Measurements from ENCODE around the gene NUP155. TPM values are rescaled to one million over a fixed set of nuclear protein-coding genes. Genes with fewer than 3 reads are reported as not detected.
"Not testable (repeated sequence)": the region's sequence is repeated elsewhere in the genome, so short reads cannot be mapped to it uniquely, and the experiment has no call there.

Gene NUP155
- total RNA-seq, result 66.8 and 69.8 TPM in 2 replicates

DNA sequence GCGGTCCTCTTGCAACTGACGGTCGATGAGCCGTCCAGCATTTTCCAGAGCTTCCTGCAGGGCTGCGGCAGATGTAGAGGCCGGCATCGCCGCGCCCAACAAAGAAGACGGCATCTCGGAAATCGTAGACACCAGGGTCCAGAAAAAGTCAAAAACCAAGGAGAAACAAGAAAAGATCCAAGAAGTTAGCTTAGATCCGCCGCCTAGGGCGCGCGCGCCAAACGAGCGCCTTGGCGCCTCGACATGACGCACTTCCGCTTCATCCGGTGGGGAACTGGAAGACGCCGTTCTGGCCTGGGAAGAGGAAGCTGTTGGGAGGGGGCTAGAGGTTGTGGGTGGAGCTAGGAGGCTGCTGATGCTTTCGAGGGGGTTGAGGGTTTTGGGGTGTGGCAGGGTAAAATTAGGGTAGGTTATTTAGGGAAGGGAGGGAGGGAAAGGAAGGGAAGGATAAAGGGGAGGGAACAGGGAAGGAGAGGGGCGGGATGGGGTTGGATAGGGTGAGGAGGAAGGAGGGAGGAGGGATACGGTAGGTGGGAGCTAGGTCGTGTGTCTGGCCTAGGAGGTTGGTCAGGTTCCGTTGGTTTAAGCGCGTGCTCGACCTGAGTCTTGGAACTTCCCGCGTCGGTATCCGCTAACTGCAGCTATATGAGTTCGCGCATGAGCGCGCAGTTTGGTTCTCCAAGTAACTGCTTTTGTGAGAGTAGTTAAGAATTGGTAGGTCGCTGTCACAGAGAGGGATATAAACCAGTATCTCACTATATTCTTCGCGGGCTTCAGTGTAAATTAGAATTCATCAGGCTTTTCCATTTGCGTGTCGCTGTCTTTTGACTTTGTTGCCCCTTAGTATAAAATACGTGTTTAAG is at the start of gene NUP155:
Gene NUP155, minus strand, starts transcription at position 243 of the 863 bp plus-strand sequence. Its CDS starts 129 bp downstream, at position 114.
- peak; percentile 86 for DNase-seq (ENCODE audit: low spot score)
- Mint-ChIP-seq H3K27ac (peak within 1 kb of the TSS; percentile 92), H3K4me1 (ENCODE audit: low read depth) (peaks cover 22% of the 10 kb centered on the region), H3K27me3 (ENCODE audit: low read depth) (no peaks in the 10 kb centered on the region), H3K9me3 (no peaks in the 10 kb centered on the region), H3K36me3 (ENCODE audit: low read depth) (peaks cover 26% of the 10 kb centered on the region), H3K4me3 (ENCODE audit: low read depth) (peak within 1 kb of the TSS; percentile 93)
- intact Hi-C loops (cut with micrococcal nuclease), result loop anchor here (1.0 to 5.0 kb wide), 5 partner anchors 8 to 494 kb away; partner anchors contain the start of genes CPLANE1, NIPBL and WDR70

DNA sequence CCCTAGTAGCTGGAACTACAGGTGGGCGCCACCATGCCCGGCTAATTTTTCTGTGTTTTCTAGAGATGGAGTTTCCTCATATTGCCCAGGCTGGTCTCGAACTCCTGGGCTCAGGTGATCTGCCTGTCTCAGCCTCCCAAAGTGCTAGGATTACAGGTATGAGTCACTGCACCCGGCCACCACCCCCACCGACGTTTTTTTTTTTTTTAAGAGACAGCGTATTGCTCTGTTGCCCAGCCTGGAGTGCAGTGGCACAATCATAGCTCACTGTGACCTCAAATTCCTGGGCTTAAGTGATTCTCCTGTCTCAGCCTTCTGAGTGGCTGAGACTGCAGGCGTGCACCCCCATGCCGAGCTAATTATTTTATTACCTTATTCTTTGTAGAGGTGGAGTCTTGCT is 46.4 kb upstream of the NUP155 start:
- Mint-ChIP-seq H3K4me1 (ENCODE audit: low read depth) (peaks cover 5% of the 10 kb centered on the region), H3K36me3 (ENCODE audit: low read depth) (peaks cover 20% of the 10 kb centered on the region), H3K27me3 (ENCODE audit: low read depth) (no peaks in the 10 kb centered on the region), H3K27ac (no peak overlapping the region), H3K4me3 (ENCODE audit: low read depth) (no peak overlapping the region), H3K9me3 (no peaks in the 10 kb centered on the region)
- intact Hi-C loops (cut with micrococcal nuclease), result loop anchor here (10.0 kb wide), 1 partner anchor 417 kb away; no protein-coding TSS in a partner anchor
- DNase-seq (ENCODE audit: low spot score), result no peak

DNA sequence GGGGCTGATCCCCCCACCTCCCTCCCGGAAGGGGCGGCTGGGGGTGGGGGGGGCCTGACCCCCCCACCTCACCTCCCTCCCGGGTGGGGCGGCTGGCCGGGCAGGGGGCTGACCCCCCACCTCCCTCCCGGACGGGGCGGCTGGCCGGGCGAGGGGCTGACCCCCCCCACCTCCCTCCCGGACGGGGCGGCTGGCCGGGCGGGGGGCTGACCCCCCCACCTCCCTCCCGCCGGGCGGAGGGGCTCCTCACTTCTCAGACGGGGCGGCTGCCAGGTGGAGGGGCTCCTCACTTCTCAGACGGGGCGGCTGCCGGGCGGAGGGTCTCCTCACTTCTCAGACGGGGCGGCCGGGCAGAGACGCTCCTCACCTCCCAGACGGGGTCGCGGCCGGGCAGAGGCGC is 44.5 kb upstream of the NUP155 start:
- not testable (repeated sequence) for H3K4me1 Mint-ChIP-seq (ENCODE audit: low read depth); H3K27me3 Mint-ChIP-seq (ENCODE audit: low read depth); H3K9me3 Mint-ChIP-seq; H3K27ac Mint-ChIP-seq; DNase-seq (ENCODE audit: low spot score); H3K4me3 Mint-ChIP-seq (ENCODE audit: low read depth)
- intact Hi-C loops (cut with micrococcal nuclease), result loop anchor here (10.0 kb wide), 1 partner anchor 419 kb away; no protein-coding TSS in a partner anchor
- peaks cover 20% of the 10 kb centered on the region for H3K36me3 Mint-ChIP-seq (ENCODE audit: low read depth)

DNA sequence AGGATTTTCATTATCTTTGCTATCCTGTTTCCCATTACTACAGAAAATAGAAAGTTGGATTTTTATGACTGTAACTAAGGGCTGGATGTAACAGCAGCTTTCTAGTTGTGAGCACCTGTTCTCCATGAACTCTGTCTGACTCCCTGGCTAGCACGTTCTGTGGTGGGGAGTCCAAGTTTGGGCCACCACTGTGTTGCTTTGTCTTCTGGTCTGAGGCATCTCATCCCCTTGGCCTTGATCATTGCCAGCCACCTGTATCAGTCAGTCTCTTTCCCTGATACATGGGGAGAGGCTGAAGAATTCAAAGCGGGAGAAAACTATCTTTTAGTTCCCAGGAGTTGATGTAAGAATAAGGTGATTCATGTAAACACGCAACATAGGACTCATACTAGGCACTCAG is 41.6 kb upstream of the NUP155 start:
- H3K27me3 Mint-ChIP-seq (ENCODE audit: low read depth), result no peaks in the 10 kb centered on the region
- DNase-seq (ENCODE audit: low spot score), result no peak
- peaks cover 13% of the 10 kb centered on the region for H3K36me3 Mint-ChIP-seq (ENCODE audit: low read depth)
- no peaks in the 10 kb centered on the region for H3K9me3 Mint-ChIP-seq
- H3K27ac Mint-ChIP-seq, result no peak overlapping the region
- intact Hi-C loops (cut with micrococcal nuclease), result loop anchor here (1.0 to 10.0 kb wide), 3 partner anchors 140 to 781 kb away; no protein-coding TSS in a partner anchor
- H3K4me1 Mint-ChIP-seq (ENCODE audit: low read depth), result no peaks in the 10 kb centered on the region
- H3K4me3 Mint-ChIP-seq (ENCODE audit: low read depth), result no peak overlapping the region

DNA sequence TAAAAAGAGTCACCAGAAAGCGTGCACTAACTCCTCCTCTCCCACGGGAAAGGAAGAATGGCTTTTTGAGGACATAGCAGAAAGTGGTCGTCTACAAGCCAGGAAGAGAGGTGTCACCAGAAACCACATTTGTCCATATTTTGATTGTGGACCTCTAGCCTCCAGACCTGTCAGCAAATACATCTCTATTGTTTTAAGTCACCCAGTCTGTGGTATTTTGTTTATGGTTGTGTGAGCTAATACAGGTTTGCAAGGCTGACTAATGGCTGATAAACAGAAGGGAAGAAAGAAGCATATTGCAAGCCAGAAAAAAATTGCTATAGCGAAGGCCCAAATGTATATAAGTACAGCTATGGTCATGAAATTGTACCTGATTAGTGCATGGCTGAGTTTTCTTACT is 29.6 kb upstream of the NUP155 start:
- Mint-ChIP-seq H3K4me3 (ENCODE audit: low read depth) (no peak overlapping the region), H3K27ac (no peak overlapping the region), H3K4me1 (ENCODE audit: low read depth) (no peaks in the 10 kb centered on the region), H3K27me3 (ENCODE audit: low read depth) (no peaks in the 10 kb centered on the region), H3K9me3 (no peaks in the 10 kb centered on the region), H3K36me3 (ENCODE audit: low read depth) (peaks cover 20% of the 10 kb centered on the region)
- intact Hi-C loops (cut with micrococcal nuclease), result no loop called here
- DNase-seq (ENCODE audit: low spot score), result no peak

DNA sequence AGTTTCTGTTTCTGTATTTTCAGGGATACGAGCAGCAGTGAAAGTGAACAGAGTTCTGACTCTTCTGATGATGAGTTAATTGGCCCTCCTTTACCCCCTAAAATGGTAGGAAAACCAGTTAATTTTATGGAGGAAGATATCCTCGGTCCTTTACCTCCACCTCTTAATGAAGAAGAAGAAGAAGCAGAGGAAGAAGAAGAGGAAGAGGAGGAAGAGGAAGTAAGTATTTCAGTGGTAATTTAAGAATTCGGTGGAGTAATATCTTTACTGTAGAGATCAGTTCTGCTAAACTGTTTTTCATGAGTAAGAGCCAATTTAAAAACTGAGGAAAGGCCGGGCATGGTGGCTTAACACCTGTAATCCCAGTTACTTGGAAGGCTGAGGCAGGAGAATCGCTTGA is 25.4 kb upstream of the NUP155 start:
- Mint-ChIP-seq H3K9me3 (no peaks in the 10 kb centered on the region), H3K27ac (no peak overlapping the region), H3K4me3 (ENCODE audit: low read depth) (no peak overlapping the region), H3K4me1 (ENCODE audit: low read depth) (no peaks in the 10 kb centered on the region), H3K27me3 (ENCODE audit: low read depth) (no peaks in the 10 kb centered on the region), H3K36me3 (ENCODE audit: low read depth) (peaks cover 33% of the 10 kb centered on the region)
- DNase-seq (ENCODE audit: low spot score), result no peak
- intact Hi-C loops (cut with micrococcal nuclease), result no loop called here

DNA sequence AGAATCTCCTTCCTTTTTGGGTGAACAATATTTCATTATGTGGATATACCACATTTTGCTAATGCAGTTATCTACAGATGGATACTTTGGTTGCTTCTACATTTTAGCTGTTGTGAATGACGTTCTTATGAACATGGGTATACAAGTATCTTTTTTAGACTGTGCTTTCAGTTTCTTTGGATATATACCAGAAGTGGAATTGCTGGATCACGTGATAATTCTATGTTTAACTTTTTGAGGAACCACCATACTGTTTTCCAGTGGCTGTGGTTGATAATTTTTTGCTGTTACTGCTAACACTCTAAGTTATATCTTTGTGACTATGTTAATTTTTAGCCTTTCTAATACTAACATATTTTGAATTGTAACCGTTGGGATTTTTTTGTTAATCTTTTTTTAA is 20.7 kb upstream of the NUP155 start:
- no peak for DNase-seq (ENCODE audit: low spot score)
- intact Hi-C loops (cut with micrococcal nuclease), result no loop called here
- Mint-ChIP-seq H3K9me3 (no peaks in the 10 kb centered on the region), H3K4me1 (ENCODE audit: low read depth) (peaks cover 3% of the 10 kb centered on the region), H3K27ac (no peak overlapping the region), H3K27me3 (ENCODE audit: low read depth) (no peaks in the 10 kb centered on the region), H3K4me3 (ENCODE audit: low read depth) (no peak overlapping the region), H3K36me3 (ENCODE audit: low read depth) (peaks cover 26% of the 10 kb centered on the region)

DNA sequence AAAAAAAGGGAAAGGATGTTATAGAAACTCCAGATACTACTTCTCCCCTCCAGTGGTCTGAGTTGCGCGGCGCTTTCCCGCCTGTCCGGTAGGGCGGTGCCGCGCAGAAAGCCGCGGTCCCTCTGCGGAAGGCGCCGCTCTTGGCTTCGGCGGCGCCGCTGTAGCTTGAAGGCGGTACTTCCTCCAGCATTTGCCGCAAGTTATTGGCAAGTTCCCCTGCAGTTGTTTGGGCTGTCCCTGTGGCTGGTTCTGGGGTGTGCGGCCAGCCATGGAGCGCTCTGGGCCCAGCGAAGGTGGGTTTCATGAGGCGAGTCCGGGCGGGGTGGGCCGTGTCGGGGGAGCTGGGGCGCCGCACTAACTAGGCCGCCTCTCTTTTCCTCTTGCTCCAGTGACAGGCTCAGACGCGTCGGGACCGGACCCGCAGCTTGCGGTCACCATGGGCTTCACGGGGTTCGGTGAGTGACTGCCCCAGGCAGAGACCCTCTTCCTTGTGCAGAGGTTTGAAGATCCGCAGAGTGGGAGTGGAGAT is 8.3 kb upstream of the NUP155 start, which contains the start of gene WDR70:
Gene WDR70, plus strand, starts transcription at position 219 of the 529 bp plus-strand sequence. Its CDS starts 50 bp downstream, at position 269.
- H3K9me3 Mint-ChIP-seq; H3K4me1 Mint-ChIP-seq (ENCODE audit: low read depth); H3K27me3 Mint-ChIP-seq (ENCODE audit: low read depth): not testable (repeated sequence)
- peak within 1 kb of the TSS; percentile 74 for H3K27ac Mint-ChIP-seq
- intact Hi-C loops (cut with micrococcal nuclease), result loop anchor here (1.0 kb wide), 1 partner anchor 8 kb away; the partner anchor contains the start of gene NUP155
- peak within 1 kb of the TSS; percentile 98 for H3K4me3 Mint-ChIP-seq (ENCODE audit: low read depth)
- DNase-seq (ENCODE audit: low spot score), result peak; percentile 74
- peaks cover 16% of the 10 kb centered on the region for H3K36me3 Mint-ChIP-seq (ENCODE audit: low read depth)

DNA sequence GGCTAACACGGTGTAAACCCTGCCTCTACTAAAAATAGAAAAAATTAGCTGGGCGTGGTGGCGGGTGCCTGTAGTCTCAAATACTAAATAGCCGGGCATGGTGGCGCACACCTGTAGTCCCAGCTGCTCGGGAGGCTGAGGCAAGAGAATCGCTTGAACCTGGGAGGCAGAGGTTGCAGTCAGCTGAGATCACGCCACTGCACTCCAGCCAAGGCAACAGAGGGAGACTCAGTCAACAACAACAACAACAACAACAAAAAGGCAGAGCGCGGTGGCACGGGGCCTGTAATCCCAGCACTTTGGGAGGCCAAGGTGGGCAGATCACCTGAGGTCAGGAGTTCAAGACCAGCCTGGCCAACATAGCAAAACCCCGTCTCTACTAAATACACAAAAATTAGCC is 7.2 kb upstream of the NUP155 start:
- Mint-ChIP-seq H3K36me3 (ENCODE audit: low read depth) (peaks cover 12% of the 10 kb centered on the region), H3K27ac (peak overlapping the region; percentile 38), H3K4me3 (ENCODE audit: low read depth) (peak overlapping the region; percentile 98)
- H3K9me3 Mint-ChIP-seq; H3K27me3 Mint-ChIP-seq (ENCODE audit: low read depth); H3K4me1 Mint-ChIP-seq (ENCODE audit: low read depth); DNase-seq (ENCODE audit: low spot score); intact Hi-C loops (cut with micrococcal nuclease): not testable (repeated sequence)

DNA sequence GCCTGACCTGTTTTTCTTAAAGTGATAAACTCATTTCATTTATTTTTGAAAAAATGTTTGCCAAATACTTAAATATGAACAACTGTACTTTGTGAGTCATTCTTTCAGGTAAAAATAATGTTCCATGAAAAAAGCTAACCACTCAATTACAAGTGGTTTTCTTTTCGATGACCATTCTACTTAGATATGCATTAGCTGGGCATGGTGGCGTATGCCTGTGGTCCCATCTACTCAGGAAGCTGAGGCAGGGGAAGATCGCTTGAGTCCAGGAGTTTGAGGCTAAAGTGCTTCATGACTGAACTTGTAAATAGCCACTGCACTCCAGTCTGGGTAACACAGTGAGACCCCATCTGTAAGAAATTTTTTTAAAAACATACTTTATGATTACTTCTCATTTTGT is 4.2 kb upstream of the NUP155 start:
- H3K9me3 Mint-ChIP-seq, result no peaks in the 10 kb centered on the region
- H3K4me1 Mint-ChIP-seq (ENCODE audit: low read depth), result peaks cover 11% of the 10 kb centered on the region
- no peaks in the 10 kb centered on the region for H3K27me3 Mint-ChIP-seq (ENCODE audit: low read depth)
- intact Hi-C loops (cut with micrococcal nuclease), result no loop called here
- peaks cover 4% of the 10 kb centered on the region for H3K36me3 Mint-ChIP-seq (ENCODE audit: low read depth)
- H3K27ac Mint-ChIP-seq, result no peak overlapping the region
- H3K4me3 Mint-ChIP-seq (ENCODE audit: low read depth), result no peak overlapping the region
- no peak for DNase-seq (ENCODE audit: low spot score)

DNA sequence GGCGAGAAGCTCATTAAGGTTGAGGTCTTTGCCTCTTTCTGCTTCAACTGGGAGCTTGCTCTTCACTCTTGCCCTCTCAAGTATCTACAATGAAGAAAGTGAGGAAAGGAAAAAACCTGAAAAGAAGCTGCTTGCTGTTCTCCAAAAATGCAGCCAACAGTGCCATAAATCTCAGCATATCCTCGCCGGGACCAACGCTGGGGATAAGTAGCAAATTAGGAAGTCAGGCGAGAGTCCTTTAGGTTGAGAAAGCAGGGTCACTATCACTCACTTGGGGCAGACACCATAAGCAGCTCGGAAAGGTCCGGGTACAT is 399 bp downstream of the NUP155 start:
- Mint-ChIP-seq H3K36me3 (ENCODE audit: low read depth) (peaks cover 26% of the 10 kb centered on the region), H3K27ac (peak overlapping the region; percentile 92), H3K27me3 (ENCODE audit: low read depth) (no peaks in the 10 kb centered on the region), H3K9me3 (no peaks in the 10 kb centered on the region), H3K4me3 (ENCODE audit: low read depth) (peak overlapping the region; percentile 93), H3K4me1 (ENCODE audit: low read depth) (peaks cover 25% of the 10 kb centered on the region)
- DNase-seq (ENCODE audit: low spot score), result no peak
- intact Hi-C loops (cut with micrococcal nuclease), result loop anchor here (2.0 to 5.0 kb wide), 4 partner anchors 122 to 494 kb away; partner anchors contain the start of genes CPLANE1 and NIPBL

DNA sequence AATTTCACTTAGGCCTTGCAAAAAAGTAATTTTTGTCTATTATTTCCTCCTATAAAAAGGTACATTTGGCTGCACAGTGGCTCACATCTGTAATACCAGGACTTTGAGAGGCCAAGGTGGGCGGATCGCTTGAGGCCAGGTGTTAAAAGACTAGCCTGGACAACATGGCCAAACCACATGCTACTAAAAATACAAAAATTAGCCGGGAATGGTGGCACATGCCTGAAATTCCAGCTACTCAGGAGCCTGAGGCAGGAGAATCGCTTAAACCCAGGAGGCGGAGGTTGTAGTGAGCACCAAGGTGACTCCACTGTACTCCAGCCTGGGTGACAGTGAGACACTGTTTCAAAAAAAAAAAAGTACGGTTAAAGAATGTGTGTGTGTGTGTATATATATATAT is 15.7 kb downstream of the NUP155 start:
- H3K4me1 Mint-ChIP-seq (ENCODE audit: low read depth), result no peaks in the 10 kb centered on the region
- no peak overlapping the region for H3K27ac Mint-ChIP-seq
- H3K4me3 Mint-ChIP-seq (ENCODE audit: low read depth), result no peak overlapping the region
- no peak for DNase-seq (ENCODE audit: low spot score)
- peaks cover 33% of the 10 kb centered on the region for H3K36me3 Mint-ChIP-seq (ENCODE audit: low read depth)
- no peaks in the 10 kb centered on the region for H3K27me3 Mint-ChIP-seq (ENCODE audit: low read depth)
- no peaks in the 10 kb centered on the region for H3K9me3 Mint-ChIP-seq
- intact Hi-C loops (cut with micrococcal nuclease), result no loop called here

DNA sequence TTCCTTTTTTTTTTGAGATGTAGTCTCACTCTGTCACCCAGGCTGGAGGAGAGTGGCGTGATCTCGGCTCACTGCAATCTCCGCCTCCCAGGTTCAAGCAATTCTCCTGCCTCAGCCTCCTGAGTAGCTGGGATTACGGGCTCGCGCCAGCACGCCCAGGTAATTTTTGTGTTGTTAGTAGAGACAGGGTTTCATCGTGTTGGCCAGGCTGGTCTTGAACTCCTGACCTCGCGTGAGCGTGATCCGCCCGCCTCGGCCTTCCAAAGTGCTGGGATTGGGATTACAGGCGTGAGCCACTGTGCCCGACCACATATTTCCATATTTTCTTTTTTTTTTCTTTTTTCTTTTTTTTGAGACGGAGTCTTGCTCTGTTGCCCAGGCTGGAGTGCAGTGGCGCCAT is 28.2 kb downstream of the NUP155 start:
- H3K36me3 Mint-ChIP-seq (ENCODE audit: low read depth), result peaks cover 65% of the 10 kb centered on the region
- H3K4me1 Mint-ChIP-seq (ENCODE audit: low read depth); H3K27me3 Mint-ChIP-seq (ENCODE audit: low read depth); intact Hi-C loops (cut with micrococcal nuclease); H3K4me3 Mint-ChIP-seq (ENCODE audit: low read depth); DNase-seq (ENCODE audit: low spot score); H3K9me3 Mint-ChIP-seq; H3K27ac Mint-ChIP-seq: not testable (repeated sequence)

Measured in activated T-helper 2 cell treated with anti-CD3 and anti-CD28 coated beads, Interferon-gamma antibody, Interleukin-2, Interleukin-4, amounts not matched to agents 10 μg/mL and 5 μg/mL and 100 μg/mL, durations not matched to agents 14 hours and 24 hours and 36 hours (primary cell).